Measurements from ENCODE around the gene CADPS.

DNA sequence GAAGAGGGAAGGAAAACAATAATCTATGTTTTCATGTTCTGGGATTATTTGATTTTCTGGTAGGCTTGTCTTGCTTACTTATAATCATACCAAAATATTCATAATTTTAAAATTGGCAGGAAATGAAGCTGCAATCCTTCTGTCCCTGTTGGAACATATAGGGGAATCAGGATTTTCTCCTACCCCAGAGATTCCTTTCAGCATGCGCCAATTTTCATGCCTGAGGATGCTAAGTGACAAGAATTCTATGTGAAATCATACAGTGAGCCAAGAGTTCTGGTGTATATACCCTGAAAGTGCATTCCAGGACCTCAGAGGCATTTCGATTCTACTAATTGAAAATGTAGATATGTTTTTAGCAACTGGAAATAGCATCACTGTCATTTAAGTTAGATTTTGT lies 9.9 kb upstream of the CADPS start:
- no peak for TF ChIP-seq CTCF (IDR thresholded peaks at IDR 0.05)
- TF ChIP-seq POLR2A (IDR thresholded peaks at IDR 0.05) = no peak
